ENCODE results near the gene GPR137C. TPM values are rescaled to one million over a fixed set of nuclear protein-coding genes. Genes with fewer than 3 reads are reported as not detected.

GPR137C gene
- total and polyA plus RNA-seq, 3 donors from 2014 or later: 2.9 to 9.4 (median 7.1) TPM

DNA sequence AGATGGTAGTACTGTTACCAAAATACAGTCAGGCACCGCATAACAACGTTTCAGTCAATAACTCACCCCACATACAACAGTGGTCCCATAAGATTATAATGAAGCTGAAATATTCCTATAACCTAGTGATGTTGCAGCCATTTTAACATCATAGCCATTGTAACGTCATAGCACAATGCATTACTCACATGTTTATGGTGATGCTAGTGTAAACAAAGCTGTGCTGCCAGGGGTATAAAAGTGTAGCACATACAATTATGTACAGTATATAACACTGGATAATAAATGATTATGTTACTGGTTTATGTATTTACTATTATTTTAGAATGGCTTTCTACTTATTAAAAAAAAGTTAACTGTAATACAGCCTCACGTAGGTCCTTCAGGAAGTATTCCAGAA lies 37.0 kb downstream of the GPR137C start:
- no peak overlapping the region for H3K27ac ChIP-seq
- H3K9me3 ChIP-seq: no peaks in the 10 kb centered on the region
- intact Hi-C loops (cut with DNase I; ENCODE audit: low total_unique reads): no loop called here
- no peak overlapping the region for H3K4me3 ChIP-seq
- WGBS, 2 donors: 80 to 85% methylated on average over 4 of the region's 4 CpGs
- DNase-seq: no peak
- H3K4me1 ChIP-seq: no peaks in the 10 kb centered on the region
- no peaks in the 10 kb centered on the region for H3K36me3 ChIP-seq (ENCODE audit: low read depth, missing control alignments)
- TF ChIP-seq, protein P1, sequence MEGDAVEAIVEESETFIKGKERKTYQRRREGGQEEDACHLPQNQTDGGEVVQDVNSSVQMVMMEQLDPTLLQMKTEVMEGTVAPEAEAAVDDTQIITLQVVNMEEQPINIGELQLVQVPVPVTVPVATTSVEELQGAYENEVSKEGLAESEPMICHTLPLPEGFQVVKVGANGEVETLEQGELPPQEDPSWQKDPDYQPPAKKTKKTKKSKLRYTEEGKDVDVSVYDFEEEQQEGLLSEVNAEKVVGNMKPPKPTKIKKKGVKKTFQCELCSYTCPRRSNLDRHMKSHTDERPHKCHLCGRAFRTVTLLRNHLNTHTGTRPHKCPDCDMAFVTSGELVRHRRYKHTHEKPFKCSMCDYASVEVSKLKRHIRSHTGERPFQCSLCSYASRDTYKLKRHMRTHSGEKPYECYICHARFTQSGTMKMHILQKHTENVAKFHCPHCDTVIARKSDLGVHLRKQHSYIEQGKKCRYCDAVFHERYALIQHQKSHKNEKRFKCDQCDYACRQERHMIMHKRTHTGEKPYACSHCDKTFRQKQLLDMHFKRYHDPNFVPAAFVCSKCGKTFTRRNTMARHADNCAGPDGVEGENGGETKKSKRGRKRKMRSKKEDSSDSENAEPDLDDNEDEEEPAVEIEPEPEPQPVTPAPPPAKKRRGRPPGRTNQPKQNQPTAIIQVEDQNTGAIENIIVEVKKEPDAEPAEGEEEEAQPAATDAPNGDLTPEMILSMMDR (IDR thresholded peaks at IDR 0.05): no peak
- no peak for TF ChIP-seq POLR2A (IDR thresholded peaks at IDR 0.05)
- no peaks in the 10 kb centered on the region for H3K27me3 ChIP-seq

DNA sequence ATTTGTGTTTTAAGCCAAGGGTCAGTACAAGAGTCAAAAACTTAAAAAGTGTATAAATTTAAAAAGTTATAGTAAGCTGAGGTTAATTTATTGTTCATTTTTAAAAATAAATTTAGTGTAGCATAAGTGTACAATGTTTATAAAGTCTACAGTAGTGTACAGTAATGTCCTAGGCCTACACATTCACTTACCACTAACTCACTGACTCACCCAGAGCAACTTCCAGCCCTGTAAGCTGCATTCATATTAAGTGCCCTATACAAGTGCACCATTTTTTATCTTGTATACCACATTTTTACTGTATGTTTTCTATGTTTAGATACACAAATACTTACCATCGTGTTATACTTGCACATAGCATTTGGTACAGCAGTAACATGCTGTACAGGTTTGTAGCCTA lies 37.7 kb downstream of the GPR137C start:
- no peaks in the 10 kb centered on the region for H3K36me3 ChIP-seq (ENCODE audit: low read depth, missing control alignments)
- H3K9me3 ChIP-seq: no peaks in the 10 kb centered on the region
- H3K4me3 ChIP-seq: no peak overlapping the region
- no peak for DNase-seq
- H3K27ac ChIP-seq: no peak overlapping the region
- 81 to 82% methylated on average over 1 of the region's 1 CpG for WGBS, 2 donors
- TF ChIP-seq POLR2A (IDR thresholded peaks at IDR 0.05): no peak
- TF ChIP-seq, protein P1 (IDR thresholded peaks at IDR 0.05): no peak
- intact Hi-C loops (cut with DNase I; ENCODE audit: low total_unique reads): no loop called here
- no peaks in the 10 kb centered on the region for H3K4me1 ChIP-seq
- H3K27me3 ChIP-seq: no peaks in the 10 kb centered on the region

DNA sequence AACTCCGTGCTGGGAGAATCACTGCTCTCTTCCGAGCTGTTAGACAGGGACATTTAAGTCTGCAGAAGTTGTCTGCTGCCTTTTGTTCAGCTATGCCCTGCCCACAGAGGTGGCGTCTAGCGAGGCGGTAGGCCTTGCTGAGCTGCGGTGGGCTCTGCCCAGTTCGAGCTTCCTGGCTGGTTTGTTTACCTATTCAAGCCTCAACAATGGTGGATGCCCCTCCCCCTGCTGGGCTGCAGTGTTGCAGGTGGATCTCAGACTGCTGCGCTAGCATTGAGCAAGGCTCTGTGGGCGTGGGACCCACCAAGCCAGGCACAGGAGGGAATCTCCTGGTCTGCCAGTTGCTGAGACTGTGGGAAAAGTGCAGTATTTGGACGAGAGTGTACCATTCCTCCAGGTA lies 43.7 kb downstream of the GPR137C start:
- DNase-seq: no peak
- no peak for TF ChIP-seq POLR2A (IDR thresholded peaks at IDR 0.05)
- TF ChIP-seq, protein P1 (IDR thresholded peaks at IDR 0.05): no peak
- intact Hi-C loops (cut with DNase I; ENCODE audit: low total_unique reads): no loop called here
- no peaks in the 10 kb centered on the region for H3K9me3 ChIP-seq
- H3K36me3 ChIP-seq (ENCODE audit: low read depth, missing control alignments): no peaks in the 10 kb centered on the region
- H3K27ac ChIP-seq: no peak overlapping the region
- H3K27me3 ChIP-seq: no peaks in the 10 kb centered on the region
- no peak overlapping the region for H3K4me3 ChIP-seq
- H3K4me1 ChIP-seq: no peaks in the 10 kb centered on the region
- 93 to 94% methylated on average over 10 of the region's 10 CpGs for WGBS, 2 donors

DNA sequence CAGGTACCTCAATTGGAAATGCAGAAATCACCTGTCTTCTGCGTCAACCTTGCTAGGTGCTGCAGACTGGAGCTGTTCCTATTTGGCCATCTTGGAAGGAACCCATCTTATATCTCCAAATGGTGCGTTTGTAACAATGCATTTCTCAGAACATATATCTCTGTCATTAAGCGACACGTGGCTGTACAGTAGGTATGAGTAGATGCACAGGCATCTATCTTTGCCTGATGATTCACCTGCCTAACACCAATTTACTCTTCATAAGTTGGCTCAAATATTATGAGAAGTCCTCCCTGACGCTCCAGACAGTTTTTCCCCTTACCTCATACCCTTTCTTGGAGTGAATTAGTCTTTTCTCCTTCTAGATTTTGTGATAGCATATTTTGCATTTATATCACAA lies 44.2 kb downstream of the GPR137C start:
- Histone ChIP-seq H3K4me3 (no peak overlapping the region), H3K9me3 (no peaks in the 10 kb centered on the region), H3K27me3 (no peaks in the 10 kb centered on the region), H3K4me1 (no peaks in the 10 kb centered on the region), H3K36me3 (ENCODE audit: low read depth, missing control alignments) (no peaks in the 10 kb centered on the region), H3K27ac (no peak overlapping the region)
- WGBS, 2 donors: 97 to 98% methylated on average over 5 of the region's 5 CpGs
- DNase-seq: no peak
- intact Hi-C loops (cut with DNase I; ENCODE audit: low total_unique reads): no loop called here
- TF ChIP-seq, protein P1 (IDR thresholded peaks at IDR 0.05): no peak
- no peak for TF ChIP-seq POLR2A (IDR thresholded peaks at IDR 0.05)

DNA sequence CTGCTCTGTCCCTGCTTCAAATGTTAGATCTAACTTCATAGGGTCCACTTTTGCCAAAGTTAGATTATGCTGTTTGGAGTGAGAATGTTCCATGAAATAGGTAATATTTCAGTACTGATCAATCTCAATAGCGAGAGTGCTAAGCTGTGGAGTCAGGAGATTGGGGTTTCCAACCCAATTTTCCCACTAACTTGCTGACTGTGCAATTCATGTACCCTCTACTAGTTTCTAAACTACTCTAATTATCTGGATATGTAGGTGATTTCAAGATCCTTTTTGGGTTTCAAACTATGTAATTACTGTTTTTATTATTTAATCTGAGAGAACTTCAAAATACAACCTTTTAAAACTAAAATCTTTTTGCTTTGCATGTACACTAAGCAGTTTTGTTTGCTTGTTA lies 45.9 kb downstream of the GPR137C start:
- Histone ChIP-seq H3K27me3 (no peaks in the 10 kb centered on the region), H3K9me3 (no peaks in the 10 kb centered on the region), H3K27ac (no peak overlapping the region), H3K36me3 (ENCODE audit: low read depth, missing control alignments) (no peaks in the 10 kb centered on the region), H3K4me1 (no peaks in the 10 kb centered on the region), H3K4me3 (no peak overlapping the region)
- no peak for DNase-seq
- TF ChIP-seq, protein P1 (IDR thresholded peaks at IDR 0.05): no peak
- no peak for TF ChIP-seq POLR2A (IDR thresholded peaks at IDR 0.05)
- intact Hi-C loops (cut with DNase I; ENCODE audit: low total_unique reads): no loop called here
- WGBS, 2 donors: 96% methylated on average over 1 of the region's 1 CpG
